KOPT-K1 (cell line): Measurements from ENCODE around the gene ALOXE3.

Source experiments
- H3K27ac ChIP-seq: fragments of 200-600 bp; sonication (generic); 2 replicates; pipeline ENCODE4 v1.5.1; 2016; ENCODE audit warnings: antibody characterized with exemption, mild to moderate bottlenecking, low read depth, low read length; ENCODE audit not compliant: poor library complexity, severe bottlenecking
- H3K36me3 ChIP-seq: fragments of 200-600 bp; sonication (generic); 2 replicates; pipeline ENCODE4 v1.5.1; 2017; ENCODE audit warnings: antibody characterized with exemption, mild to moderate bottlenecking, low read length, moderate library complexity; ENCODE audit not compliant: insufficient read depth
- H3K9me3 ChIP-seq: fragments of 200-600 bp; sonication (generic); 2 replicates; pipeline ENCODE4 v1.5.1; 2017; ENCODE audit warnings: antibody characterized with exemption, low read length, mild to moderate bottlenecking; ENCODE audit not compliant: insufficient read depth, poor library complexity, severe bottlenecking

Gene ALOXE3

DNA sequence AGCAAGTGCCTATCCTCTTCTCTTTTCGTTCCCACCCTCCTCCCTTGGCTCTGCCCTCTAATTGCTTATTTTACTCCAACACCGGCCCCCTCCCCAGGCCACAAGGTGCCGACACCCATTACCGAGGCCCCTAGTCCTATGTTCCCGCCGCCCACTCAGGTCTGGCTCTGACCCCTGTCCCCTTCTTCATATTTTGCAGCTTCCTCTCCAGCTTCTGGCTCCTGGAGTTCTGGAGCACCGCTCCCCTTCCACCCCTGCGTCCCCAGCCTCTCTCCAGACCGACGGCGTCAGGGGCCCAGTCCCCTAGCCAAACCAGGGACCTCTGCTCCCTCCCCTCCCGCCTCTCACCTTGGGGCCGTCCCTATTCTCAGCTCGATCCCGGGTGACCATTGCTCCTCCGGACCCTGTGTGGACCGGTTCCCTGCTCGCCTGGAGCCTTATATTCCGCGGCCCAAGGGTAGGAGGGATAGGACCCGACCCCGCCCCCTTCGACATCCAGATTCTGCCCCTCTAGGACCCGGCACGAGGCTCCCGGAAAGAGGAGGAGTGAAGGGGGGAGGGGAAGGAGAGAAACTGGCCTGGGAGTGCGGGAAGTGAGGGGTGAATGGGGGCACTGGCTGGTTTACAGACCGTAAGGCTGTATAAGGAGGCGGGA lies 5.5 kb upstream of the ALOXE3 start, which contains the start of gene HES7:
Gene HES7, minus strand, starts transcription at position 412 of the 655 bp plus-strand sequence. Its CDS starts 22 bp downstream, at position 390.
- H3K27ac ChIP-seq = no peak within 1 kb of the TSS
- no peaks in the 10 kb centered on the region for H3K9me3 ChIP-seq
- no peaks in the 10 kb centered on the region for H3K36me3 ChIP-seq

DNA sequence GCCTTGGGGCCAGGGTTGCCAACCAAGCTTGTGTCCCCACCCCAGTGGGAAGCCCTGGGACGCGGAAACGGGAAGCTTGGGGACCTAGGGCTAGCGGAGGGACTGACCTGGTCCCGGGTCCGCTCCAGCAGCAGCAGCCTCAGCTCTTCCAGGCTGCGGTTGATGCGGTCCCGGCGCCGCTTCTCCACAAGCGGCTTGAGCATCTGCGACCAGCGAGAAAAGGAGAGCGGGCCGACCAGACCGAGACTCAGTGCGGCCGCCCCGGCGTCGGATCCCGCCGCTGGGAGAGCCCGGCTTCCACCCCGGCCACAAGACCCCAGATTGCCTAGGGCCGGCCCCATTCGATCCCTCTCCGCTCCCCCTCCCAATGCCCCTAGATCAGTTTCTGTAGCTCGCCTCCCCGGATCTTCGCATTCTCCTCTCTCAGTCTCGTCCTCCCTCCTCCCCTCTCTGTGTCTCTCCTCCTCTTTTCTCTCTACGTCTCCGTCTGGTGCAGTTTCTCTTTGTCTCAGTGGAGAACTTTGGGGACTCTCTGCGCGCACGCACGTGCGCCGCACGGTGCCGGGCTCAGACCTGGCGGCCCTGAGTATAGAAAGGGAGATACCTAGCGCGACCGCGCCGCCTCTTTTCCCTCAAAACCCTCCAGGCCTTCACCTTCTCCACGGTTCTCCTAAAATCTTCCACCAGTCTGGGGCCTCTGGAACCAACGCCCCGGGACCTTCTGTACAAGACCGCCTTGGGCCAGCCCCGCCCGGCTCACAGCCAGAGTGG lies 4.8 kb upstream of the ALOXE3 start:
- Histone ChIP-seq H3K36me3 (no peaks in the 10 kb centered on the region), H3K27ac (no peak overlapping the region), H3K9me3 (no peaks in the 10 kb centered on the region)

DNA sequence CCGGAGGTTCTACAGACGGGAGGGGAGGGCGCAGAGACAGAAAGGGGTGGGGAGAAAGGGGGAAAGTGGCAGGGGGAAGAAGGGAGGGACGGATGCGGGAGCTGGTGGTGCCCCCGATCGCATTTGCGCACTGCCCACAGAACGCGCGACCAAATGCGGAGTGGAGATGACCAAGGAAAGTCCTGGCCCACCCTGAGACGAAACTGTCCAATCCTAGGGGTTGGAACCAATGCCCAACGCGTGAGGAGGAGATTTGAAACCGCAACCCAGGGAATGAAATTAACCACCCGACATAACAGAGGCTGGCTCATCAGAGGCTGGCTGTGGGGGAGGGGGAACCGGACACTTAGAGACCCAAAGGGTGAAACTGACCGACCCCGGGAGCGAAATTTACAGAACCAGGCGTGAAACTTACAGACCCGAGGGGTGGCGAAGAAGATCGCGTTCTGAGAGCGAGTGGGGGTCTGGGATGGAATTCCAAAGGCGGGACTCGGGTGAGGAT lies 4.2 kb upstream of the ALOXE3 start:
- Histone ChIP-seq H3K9me3 (no peaks in the 10 kb centered on the region), H3K27ac (no peak overlapping the region), H3K36me3 (no peaks in the 10 kb centered on the region)

DNA sequence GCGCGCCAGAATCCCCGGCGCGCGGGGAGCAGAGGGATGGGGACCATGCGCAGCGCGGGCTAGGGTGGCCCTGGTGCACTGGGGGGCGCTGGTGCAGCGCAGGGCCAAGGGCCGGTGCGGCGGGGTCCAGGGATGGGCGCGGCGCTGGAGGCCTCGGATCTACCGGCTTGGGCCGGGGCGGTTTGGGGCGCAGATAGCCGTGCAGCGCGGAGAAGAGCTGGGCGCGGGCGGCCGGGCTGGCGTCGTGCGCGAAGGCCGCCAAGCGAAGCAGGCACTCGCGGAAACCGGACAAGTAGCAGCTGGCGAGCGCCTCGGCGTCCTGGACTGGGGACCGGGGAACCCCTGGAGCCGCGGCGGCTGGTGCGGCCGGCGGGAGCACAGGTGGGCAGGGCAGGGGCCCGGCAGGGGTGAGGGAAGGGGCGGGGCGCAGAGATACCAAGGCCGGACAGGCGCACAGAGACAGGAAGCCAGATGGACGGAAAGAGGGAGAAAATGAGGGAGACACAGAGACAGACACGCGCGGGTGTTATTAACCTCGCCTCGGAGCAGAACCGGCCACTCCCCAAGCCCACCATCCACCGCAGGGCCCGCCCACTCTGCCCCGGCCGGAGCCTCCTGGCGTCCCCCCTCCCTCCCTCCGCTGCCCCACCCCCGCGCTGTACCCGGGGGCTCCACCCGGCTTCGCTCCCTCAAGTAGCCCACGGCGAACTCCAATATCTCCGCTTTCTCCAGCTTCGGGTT lies 3.5 kb upstream of the ALOXE3 start:
- H3K9me3 ChIP-seq = no peaks in the 10 kb centered on the region
- no peaks in the 10 kb centered on the region for H3K36me3 ChIP-seq

DNA sequence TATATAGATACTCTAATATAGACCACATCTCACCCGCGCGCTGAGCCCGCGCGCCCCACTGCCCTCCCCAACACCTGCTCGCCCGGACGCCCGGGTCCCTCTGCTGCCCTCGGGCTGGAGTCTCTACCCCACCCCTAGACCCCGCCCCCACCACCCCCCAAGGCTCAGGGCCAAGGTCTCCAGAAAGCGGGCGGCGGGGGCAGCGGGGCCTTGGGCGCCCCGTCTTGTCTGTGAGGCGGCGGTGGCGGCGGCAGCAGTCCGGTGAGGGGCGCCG lies 3.0 kb upstream of the ALOXE3 start:
- Histone ChIP-seq H3K9me3 (no peaks in the 10 kb centered on the region), H3K27ac (no peak overlapping the region), H3K36me3 (no peaks in the 10 kb centered on the region)

More for the DNA sequence above, 3.5 kb upstream of the ALOXE3 start:
- H3K27ac ChIP-seq = no peak overlapping the region

DNA sequence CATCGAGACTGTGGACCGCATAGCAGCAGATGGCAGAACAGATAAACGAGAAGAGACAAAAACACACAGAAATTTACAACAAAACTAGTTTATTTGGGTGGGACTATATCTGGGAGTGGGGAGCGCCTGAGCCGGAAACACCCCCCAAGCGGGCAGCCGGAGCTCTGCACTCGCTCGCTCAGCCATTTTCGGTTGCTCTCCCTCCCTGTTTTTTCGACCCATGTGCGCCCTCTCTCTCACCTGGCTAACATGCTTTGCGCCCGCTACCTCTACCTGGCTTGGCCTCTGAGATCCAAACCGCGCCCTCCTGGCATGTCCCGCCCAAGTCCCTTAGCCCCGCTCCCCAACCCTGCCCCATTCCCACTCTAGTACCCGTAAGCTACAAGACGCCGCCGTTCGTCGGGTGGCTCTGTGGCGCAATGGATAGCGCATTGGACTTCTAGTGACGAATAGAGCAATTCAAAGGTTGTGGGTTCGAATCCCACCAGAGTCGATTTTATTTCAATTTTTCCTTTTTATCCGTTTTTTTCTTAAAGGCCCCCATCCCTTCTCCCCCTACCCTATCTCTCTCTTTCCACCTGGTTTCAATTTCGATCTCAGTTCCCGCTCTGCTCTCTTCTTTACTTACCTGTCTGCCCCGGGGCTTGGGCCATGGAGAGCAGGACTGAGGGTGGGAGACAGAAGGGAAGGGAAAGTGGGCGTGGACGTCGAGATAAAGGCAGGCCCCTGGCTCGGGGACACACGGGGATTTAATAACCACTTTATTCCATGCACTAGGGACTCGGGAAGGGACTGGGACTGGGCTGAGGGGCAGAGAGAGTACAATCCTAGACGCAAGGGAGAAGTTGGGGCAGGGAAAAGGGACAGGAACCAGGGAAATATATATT lies 2.4 kb upstream of the ALOXE3 start:
- Histone ChIP-seq H3K27ac (no peak overlapping the region), H3K36me3 (no peaks in the 10 kb centered on the region), H3K9me3 (no peaks in the 10 kb centered on the region)

DNA sequence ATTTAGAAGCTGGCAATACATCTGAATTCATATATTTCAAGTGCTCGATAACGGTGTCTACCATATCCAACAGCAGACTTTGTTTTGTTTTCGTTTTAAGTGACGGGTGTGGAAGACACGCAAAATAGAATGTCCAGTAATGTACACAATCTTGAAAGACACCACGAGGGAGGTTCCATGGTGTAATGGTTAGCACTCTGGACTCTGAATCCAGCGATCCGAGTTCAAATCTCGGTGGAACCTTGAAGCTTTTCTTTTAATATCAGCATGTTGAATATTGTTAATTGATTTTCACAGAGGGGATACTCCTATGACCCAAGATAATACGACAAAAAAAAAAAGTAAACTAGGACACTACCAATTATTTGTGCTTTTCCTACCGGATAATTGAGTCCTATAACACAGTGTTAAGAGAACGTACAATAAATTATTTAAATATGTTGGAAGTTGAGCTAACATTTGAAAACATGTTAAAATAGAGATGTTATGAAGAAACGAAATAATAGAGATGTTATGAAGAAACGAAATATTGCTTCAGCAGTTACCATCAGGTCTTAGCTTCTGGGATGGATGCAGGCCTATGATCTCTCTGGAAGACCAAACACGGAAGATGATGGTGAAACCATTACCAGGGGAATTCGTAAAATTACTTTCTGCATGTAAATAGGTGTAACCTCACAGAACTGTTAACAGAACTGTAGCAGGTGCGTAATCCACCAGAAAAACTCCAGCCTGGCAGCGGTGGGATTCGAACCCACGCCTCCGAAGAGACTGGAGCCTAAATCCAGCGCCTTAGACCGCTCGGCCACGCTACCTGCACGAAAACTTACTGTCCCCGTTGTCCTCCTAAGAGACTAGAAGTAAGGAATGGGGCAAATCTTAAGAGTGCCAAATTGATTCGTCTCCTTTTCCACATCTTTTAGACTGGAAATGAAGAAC lies 1.5 kb upstream of the ALOXE3 start:
- peak overlapping the region; percentile 37 for H3K27ac ChIP-seq
- H3K36me3 ChIP-seq = no peaks in the 10 kb centered on the region
- no peaks in the 10 kb centered on the region for H3K9me3 ChIP-seq

DNA sequence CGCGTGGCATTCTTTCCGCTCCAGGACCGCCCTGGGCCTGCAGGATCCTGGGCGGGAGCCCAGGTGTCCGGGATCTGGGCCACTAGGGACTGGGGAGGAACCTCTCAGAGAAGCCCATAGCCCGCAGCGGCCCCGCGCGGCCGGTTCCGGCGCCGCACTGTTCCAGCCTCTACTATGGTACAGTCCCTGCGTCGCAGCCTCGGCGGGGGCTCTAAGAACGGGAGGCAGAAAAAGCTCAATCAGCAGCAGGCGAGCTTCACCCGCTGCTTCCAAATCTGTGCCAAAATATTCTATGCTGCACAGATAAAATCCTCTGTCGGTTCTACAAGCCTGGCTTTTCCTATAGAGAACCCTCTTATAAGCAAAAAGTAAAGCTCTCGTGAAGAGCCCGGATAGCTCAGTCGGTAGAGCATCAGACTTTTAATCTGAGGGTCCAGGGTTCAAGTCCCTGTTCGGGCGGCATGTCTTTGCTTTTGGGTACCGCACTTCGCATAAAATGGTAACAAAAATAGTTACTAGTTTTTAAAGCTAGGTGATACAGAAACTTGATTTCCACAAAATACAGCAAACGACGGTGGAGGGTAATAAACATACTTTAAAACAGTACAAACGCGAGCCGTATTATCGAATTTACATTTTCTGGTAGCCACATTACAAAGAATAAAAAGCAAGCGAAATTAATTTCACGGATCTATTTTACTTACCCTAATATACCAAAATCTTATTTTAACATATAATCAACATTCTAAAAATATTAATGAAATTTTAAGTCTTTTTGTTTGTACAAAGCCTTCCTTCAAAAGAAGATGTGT lies 661 bp upstream of the ALOXE3 start:
- Histone ChIP-seq H3K9me3 (no peaks in the 10 kb centered on the region), H3K27ac (peak overlapping the region; percentile 37), H3K36me3 (no peaks in the 10 kb centered on the region)

DNA sequence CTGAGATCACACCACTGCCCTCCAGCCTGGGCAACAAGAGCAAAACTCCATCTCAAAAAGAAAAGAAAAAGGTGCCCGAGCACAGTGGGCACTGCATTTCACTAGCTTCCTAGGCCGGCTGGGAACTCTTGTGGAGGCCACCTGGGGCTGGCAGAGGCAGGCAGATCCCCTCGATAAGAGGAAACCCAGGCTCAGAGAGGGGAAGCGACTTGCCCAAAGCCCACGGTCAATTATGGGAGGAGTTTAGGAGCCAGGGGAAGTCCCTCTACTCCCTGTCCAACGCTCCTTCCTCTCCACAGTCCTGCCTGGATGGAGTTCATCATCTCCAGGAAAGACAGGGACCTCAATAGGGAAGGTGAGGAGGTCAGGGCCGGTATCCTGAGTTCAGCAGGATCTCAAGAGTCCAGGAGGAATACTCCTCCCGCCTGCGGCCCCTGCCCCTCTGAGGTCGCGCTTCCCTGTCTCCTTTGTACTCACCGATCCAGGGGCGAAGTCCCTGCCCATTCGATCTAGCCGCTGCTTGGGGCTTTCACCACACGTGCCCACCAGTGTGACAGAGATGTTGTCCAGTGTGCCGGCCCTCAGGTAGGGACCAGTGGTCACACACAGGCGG lies 841 bp downstream of the ALOXE3 start:
- Histone ChIP-seq H3K36me3 (no peaks in the 10 kb centered on the region), H3K27ac (no peak overlapping the region), H3K9me3 (no peaks in the 10 kb centered on the region)

DNA sequence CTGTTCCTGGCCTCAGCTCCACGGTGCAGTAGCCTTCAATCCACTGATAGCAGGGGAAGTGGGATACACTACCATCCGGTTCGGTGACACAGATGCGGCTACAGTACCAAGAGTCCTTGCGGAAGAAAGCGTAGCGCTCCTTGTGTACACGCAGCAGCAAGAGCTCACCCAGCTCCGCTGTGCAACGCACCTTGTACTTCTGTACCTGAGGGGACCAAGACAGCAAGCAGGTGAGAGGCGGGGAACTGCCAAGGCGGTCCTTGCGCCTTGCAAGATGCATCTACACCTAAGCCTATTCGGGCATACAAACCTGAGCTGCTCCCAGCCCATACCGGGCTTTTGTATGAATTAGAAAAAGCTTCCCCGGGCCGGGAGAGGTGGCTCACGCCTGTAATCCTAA lies 1.5 kb downstream of the ALOXE3 start:
- Histone ChIP-seq H3K9me3 (no peaks in the 10 kb centered on the region), H3K27ac (no peak overlapping the region), H3K36me3 (no peaks in the 10 kb centered on the region)

DNA sequence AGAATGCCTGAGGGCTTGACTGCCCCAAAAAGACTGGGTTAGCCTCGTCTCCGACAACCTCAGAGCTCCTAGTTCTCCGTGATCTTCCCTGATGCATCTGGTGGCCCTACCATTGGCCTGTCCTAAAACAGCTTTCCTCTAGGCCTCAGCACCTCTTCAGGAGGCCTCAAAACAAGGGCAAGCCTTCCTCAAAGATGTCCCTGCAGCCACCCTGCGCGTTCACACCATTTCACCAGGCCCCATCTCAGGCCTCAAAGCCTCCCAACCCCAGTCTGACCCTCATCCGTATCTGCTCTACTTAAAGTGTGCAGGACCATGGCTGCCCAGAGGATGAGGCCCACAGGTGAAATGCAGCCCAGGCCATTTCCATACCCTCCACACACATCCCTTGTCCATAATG lies 7.4 kb downstream of the ALOXE3 start:
- Histone ChIP-seq H3K36me3 (no peaks in the 10 kb centered on the region), H3K9me3 (no peaks in the 10 kb centered on the region), H3K27ac (no peak overlapping the region)

DNA sequence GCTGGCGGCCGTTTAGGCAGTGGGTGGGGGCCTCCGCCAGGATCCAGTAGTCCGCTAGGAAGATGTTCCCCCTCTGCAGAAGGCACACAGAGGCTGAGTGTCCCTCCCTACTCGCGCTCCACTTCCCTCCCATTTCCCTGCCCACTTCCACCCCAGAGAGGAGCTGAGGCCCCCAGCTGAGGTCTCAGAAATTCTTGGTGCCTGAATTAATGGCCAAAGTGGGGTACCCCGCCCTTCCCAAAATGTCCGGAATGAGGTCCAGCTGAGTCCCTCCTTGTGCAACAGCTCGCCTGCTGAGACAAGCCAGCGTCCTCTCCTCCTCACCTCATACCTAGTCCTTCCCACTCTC lies 7.9 kb downstream of the ALOXE3 start:
- Histone ChIP-seq H3K9me3 (no peaks in the 10 kb centered on the region), H3K27ac (no peak overlapping the region), H3K36me3 (no peaks in the 10 kb centered on the region)
